KMS-11 (cell line): ENCODE results near the gene LRIT2.

Source experiments
- H2AFZ ChIP-seq: fragments of 200-600 bp; sonication (generic); 2 replicates; pipeline ENCODE4 v1.6.1; 2016; ENCODE audit warnings: antibody characterized with exemption, mixed run types, low read depth
- H3K27ac ChIP-seq: fragments of 200-600 bp; sonication (generic); 2 replicates; pipeline ENCODE4 v1.6.1; 2016; ENCODE audit warnings: mild to moderate bottlenecking, mixed run types
- H3K27me3 ChIP-seq: fragments of 200-600 bp; sonication (generic); 2 replicates; pipeline ENCODE4 v1.6.1; 2017; ENCODE audit warnings: mild to moderate bottlenecking, low read depth, mixed run types, moderate library complexity; ENCODE audit not compliant: insufficient read depth
- H3K36me3 ChIP-seq: fragments of 200-600 bp; sonication (generic); 2 replicates; pipeline ENCODE4 v1.6.1; 2017; ENCODE audit warnings: mild to moderate bottlenecking, mixed run types; ENCODE audit not compliant: insufficient read depth
- H3K4me1 ChIP-seq: fragments of 200-600 bp; sonication (generic); 2 replicates; pipeline ENCODE4 v1.6.1; 2016; ENCODE audit warnings: mild to moderate bottlenecking, low read depth, mixed run types; ENCODE audit not compliant: poor library complexity, severe bottlenecking
- H3K4me2 ChIP-seq: fragments of 200-600 bp; sonication (generic); 2 replicates; pipeline ENCODE4 v1.7.0; 2016; ENCODE audit warnings: mild to moderate bottlenecking, mixed run types
- H3K4me3 ChIP-seq: fragments of 200-600 bp; sonication (generic); IDR thresholded peaks from 2 replicates; pipeline ENCODE4 v1.6.1; 2017; ENCODE audit warnings: low read depth, low read length, mixed read lengths; ENCODE audit not compliant: insufficient read depth
- H3K79me2 ChIP-seq: fragments of 200-600 bp; sonication (generic); 2 replicates; pipeline ENCODE4 v1.6.1; 2016; ENCODE audit warnings: low read depth, mixed run types; ENCODE audit not compliant: insufficient read depth
- H3K9ac ChIP-seq: fragments of 200-600 bp; sonication (generic); 2 replicates; pipeline ENCODE4 v1.6.1; 2016; ENCODE audit warnings: mild to moderate bottlenecking, mixed run types
- H4K20me1 ChIP-seq: fragments of 200-600 bp; sonication (generic); 2 replicates; pipeline ENCODE4 v1.6.1; 2016; ENCODE audit warnings: mild to moderate bottlenecking, mixed run types; ENCODE audit not compliant: insufficient read depth
- TF ChIP-seq, protein P1 (sequence below): fragments of 200-600 bp; sonication (generic); conservative IDR thresholded peaks from 2 replicates; pipeline ENCODE4 v1.6.1; 2017; ENCODE audit warnings: low read depth, mild to moderate bottlenecking, antibody characterized with exemption, low read length, moderate library complexity, mixed read lengths

The LRIT2 gene

DNA sequence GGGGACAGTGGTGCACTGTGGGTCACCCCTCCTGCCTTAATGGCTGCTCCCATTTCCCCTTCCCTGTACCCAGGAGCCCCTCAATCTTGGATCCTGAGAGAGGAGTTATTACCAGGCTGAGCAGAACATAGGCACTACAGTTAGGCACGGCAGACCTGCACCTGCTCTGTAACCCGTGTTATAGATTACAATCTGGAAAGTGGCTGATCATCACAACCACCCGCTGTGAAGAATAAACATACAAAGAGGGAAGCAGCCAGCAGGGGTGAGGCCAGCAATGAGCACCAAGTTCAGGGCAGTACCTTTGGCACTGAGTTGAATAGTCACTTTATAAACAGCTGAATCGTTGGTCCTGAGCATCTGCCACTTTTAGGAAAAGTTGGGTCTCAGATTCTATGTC is 29.3 kb downstream of the LRIT2 start:
- no peak overlapping the region for H2AFZ ChIP-seq
- H4K20me1 ChIP-seq, result no peaks in the 10 kb centered on the region
- H3K4me1 ChIP-seq, result no peaks in the 10 kb centered on the region
- no peaks in the 10 kb centered on the region for H3K79me2 ChIP-seq
- TF ChIP-seq, protein P1, sequence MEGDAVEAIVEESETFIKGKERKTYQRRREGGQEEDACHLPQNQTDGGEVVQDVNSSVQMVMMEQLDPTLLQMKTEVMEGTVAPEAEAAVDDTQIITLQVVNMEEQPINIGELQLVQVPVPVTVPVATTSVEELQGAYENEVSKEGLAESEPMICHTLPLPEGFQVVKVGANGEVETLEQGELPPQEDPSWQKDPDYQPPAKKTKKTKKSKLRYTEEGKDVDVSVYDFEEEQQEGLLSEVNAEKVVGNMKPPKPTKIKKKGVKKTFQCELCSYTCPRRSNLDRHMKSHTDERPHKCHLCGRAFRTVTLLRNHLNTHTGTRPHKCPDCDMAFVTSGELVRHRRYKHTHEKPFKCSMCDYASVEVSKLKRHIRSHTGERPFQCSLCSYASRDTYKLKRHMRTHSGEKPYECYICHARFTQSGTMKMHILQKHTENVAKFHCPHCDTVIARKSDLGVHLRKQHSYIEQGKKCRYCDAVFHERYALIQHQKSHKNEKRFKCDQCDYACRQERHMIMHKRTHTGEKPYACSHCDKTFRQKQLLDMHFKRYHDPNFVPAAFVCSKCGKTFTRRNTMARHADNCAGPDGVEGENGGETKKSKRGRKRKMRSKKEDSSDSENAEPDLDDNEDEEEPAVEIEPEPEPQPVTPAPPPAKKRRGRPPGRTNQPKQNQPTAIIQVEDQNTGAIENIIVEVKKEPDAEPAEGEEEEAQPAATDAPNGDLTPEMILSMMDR, result no peak
- no peaks in the 10 kb centered on the region for H3K36me3 ChIP-seq
- H3K4me2 ChIP-seq, result no peak overlapping the region
- H3K9ac ChIP-seq, result no peak overlapping the region
- H3K27me3 ChIP-seq, result no peaks in the 10 kb centered on the region
- no peak overlapping the region for H3K27ac ChIP-seq
- H3K4me3 ChIP-seq, result no peak overlapping the region

- H3K79me2 ChIP-seq, result no peaks in the 10 kb centered on the region
- H3K4me3 ChIP-seq, result no peak overlapping the region
- no peak overlapping the region for H3K27ac ChIP-seq
- no peaks in the 10 kb centered on the region for H3K36me3 ChIP-seq
- no peaks in the 10 kb centered on the region for H3K4me1 ChIP-seq
- no peak overlapping the region for H3K4me2 ChIP-seq
- no peaks in the 10 kb centered on the region for H4K20me1 ChIP-seq
- no peak overlapping the region for H3K9ac ChIP-seq
- no peaks in the 10 kb centered on the region for H3K27me3 ChIP-seq
- TF ChIP-seq, protein P1, result no peak
- no peak overlapping the region for H2AFZ ChIP-seq
Observed at GRCh38 chr10:84195044-84195830, 30.1 kb downstream of the LRIT2 start.

DNA sequence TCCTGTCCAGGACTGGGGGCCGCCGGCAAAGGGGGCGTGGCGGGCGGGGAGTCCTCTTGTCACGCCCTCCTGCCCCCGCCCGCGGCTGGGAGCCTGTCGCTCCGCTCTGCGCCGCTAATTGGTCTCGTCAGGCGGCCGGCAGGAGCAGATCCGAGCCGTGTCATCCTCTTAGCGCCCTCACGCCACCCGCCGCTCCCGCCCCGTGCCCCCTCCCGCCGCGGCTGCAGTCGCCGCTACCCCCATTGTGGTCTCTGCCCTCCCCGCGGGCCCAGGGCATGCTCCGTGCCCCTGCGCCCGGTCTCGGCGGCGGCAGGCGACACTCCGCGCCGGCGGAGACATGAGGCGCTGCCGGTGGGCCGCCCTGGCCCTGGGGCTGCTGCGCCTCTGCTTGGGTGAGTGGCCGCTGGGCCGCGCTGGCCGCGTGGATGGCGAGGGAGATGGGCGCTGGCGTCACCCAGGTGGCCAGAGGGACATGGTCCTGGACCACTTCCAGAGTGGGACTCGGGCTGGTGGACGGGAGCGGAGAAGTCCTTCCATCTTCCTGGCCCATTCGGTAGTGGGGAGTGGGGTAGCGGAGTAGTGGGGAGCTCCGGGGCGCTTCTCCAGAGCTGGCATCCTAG is 30.8 kb downstream of the LRIT2 start, which contains the start of gene CDHR1:
Gene CDHR1 (plus strand): TSS at position 114 of the 620 bp plus-strand sequence. CDS start 224 bp downstream, at position 338.
- TF ChIP-seq, protein P1, result no peak
- Histone ChIP-seq H3K27ac (no peak within 1 kb of the TSS), H3K4me2 (no peak within 1 kb of the TSS), H3K9ac (no peak within 1 kb of the TSS), H3K4me3 (no peak within 1 kb of the TSS), H2AFZ (no peak within 1 kb of the TSS), H4K20me1 (no peaks in the 10 kb centered on the region), H3K4me1 (no peaks in the 10 kb centered on the region), H3K79me2 (no peaks in the 10 kb centered on the region), H3K27me3 (no peaks in the 10 kb centered on the region), H3K36me3 (no peaks in the 10 kb centered on the region)

- Histone ChIP-seq H4K20me1 (no peaks in the 10 kb centered on the region), H3K27me3 (no peaks in the 10 kb centered on the region), H2AFZ (no peak overlapping the region), H3K4me1 (no peaks in the 10 kb centered on the region), H3K27ac (no peak overlapping the region), H3K36me3 (no peaks in the 10 kb centered on the region), H3K79me2 (no peaks in the 10 kb centered on the region), H3K4me2 (no peak overlapping the region), H3K9ac (no peak overlapping the region), H3K4me3 (no peak overlapping the region)
- TF ChIP-seq, protein P1, result no peak
Observed at GRCh38 chr10:84193846-84194423, 31.4 kb downstream of the LRIT2 start.
